HG02840 (cell line): ENCODE results near the gene CCDC201.

Experiments used
- ATAC-seq: cut with Tn5 transposase; IDR thresholded peaks from one replicate; pipeline ENCODE4 v1.9.1; 2021; ENCODE audit warnings: mild to moderate bottlenecking, moderate library complexity, moderate number of reproducible peaks; ENCODE audit not compliant: unreplicated experiment, low FRiP score

CCDC201 gene

GRCh38 chr7:45893996-45894664, 21.2 kb upstream of the CCDC201 start:
- ATAC-seq, result no peak

DNA sequence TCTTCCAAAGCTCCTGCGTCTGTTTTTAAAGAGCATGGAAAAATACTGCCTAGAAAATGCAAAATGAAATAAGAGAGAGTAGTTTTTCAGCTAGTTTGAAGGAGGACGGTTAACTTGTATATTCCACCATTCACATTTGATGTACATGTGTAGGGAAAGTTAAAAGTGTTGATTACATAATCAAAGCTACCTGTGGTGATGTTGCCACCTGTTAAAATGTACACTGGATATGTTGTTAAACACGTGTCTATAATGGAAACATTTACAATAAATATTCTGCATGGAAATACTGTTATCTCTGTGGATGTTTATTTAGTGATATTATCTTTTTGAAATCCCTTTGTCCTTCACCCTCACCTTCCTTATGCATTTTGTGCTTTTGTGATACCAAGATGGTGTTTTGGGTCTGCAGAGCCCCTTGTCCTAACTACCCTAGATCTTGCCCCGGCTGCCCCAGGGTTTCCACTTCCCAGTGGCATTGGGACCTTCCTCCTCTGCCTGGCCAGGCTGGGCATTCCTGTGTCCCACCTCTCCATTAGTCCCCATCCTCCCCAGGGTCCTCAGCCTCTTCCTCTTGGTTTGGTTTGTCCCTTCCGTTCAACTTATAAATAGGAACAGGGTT, 20.6 kb upstream of the CCDC201 start:
- no peak for ATAC-seq

DNA sequence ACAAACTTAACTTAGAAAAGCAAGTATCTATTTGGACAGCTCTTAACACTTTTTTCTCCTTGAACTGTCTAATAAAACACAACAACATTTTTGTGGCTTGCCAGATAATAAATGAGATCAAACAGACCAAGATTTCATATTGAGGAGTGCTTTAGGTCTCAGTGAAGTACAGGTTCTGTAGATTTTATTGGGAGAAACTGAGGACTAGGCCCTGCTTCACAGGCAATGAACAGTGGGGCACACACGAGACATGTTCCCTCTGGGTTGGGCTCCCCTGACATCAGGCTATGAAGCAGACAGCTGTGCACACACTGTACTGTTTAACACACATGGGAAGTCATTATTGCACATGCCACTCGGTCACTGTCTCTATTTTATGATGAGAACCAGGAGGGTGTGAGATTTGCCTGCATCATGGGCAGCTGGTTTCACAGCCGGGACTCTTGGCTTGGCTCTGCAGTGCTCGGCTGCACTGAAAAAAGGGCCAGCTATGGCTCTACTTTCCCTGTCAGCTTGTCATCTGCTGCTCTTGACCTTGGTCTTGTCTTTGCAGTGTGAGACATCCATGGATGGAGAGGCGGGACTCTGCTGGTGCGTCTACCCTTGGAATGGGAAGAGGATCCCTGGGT, 19.6 kb upstream of the CCDC201 start:
- ATAC-seq, result no peak

DNA sequence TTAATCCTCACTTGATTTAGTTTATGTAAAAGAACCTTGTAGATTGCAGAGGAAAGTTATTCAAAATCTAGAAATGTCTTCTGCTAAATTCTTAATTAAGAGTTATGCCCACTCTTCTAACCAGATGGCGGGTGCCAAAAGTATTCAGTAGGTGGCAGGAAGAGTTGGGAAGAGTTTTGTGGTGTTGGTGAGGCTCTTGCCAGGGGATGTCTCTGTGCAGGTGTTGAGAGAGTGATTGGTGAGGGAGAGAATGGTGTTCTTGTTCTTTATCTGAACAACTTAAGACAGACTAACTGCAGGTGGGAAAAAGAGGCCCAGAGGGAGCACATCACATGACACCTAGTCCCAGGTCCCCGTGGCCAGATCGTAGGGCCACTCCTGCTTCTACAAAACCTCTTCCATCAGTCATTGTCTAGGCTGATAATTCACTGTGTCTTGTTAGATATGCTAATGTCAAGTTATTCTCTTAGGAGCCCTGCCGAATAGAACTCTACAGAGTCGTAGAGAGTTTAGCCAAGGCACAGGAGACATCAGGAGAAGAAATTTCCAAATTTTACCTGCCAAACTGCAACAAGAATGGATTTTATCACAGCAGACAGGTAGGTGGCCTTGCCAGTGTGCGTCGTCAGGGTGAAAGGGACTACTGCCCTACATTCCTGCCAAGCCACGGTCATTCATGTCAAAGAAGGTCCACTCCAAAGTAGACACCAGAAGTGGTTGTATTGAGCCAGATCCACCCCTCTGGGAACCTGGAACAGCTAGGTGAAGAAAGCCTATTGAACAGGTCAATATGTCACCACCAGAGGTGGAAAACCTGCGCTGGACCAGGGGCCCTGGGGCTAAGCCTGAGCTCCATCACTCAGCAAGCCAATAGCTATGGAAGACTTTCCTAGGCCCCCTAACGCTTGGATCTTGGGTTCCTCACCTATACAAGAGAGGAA, 18.9 kb upstream of the CCDC201 start:
- no peak for ATAC-seq

GRCh38 chr7:45890902-45891461, 18.1 kb upstream of the CCDC201 start:
- ATAC-seq, result no peak

GRCh38 chr7:45890125-45890901, 17.4 kb upstream of the CCDC201 start:
- ATAC-seq, result no peak

DNA sequence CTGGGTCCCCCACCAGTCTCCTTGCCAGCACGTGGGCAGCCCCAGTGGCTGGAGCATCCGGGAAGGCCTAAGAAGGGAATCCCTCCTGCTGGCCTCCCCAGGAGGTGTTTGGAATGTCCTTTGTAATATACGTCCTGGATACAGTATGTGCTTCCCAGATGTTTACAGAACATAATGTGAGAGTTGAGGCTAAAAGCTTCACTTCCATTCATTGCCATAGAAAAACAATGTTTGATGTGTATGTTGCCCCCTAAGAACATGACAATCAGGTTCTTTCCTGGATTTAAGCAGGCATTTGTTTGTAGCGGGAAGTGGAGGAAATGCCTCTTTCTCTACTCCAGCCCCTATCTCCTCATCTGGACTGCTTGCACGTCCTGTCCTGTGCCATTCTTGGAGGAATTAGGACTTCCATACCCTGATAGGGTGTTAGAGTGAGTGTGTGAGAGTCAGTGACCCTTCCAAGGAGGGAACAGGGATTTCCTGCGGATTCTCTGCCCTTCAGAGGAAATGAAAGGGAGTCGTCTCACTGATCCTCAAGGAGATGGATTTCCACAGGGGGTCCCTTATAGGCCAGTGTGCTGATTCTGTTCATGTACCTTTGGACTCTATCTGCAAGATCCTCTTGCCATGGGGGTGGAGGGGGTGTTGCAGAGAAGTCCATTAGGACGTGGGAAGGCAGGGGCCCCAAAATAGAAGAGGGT, 16.6 kb upstream of the CCDC201 start:
- no peak for ATAC-seq

- no peak for ATAC-seq
Measured at GRCh38 chr7:45888993-45889366, 16.1 kb upstream of the CCDC201 start.

DNA sequence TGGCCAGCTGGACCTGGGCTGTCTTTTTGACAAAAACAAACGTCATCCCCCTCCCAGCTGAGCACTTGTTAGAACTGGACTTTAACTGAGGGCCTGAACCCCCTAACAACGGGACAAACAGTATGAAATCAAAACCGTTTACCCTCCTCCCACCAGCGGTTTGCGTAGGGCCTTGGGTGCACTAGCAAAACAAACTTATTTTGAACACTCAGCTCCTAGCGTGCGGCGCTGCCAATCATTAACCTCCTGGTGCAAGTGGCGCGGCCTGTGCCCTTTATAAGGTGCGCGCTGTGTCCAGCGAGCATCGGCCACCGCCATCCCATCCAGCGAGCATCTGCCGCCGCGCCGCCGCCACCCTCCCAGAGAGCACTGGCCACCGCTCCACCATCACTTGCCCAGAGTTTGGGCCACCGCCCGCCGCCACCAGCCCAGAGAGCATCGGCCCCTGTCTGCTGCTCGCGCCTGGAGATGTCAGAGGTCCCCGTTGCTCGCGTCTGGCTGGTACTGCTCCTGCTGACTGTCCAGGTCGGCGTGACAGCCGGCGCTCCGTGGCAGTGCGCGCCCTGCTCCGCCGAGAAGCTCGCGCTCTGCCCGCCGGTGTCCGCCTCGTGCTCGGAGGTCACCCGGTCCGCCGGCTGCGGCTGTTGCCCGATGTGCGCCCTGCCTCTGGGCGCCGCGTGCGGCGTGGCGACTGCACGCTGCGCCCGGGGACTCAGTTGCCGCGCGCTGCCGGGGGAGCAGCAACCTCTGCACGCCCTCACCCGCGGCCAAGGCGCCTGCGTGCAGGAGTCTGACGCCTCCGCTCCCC, 15.5 kb upstream of the CCDC201 start, which contains the start of gene IGFBP1:
IGFBP1 (plus strand) TSS at position 304 of the 808 bp plus-strand sequence; CDS start at position 469, 165 bp downstream.
- ATAC-seq, result no peak

DNA sequence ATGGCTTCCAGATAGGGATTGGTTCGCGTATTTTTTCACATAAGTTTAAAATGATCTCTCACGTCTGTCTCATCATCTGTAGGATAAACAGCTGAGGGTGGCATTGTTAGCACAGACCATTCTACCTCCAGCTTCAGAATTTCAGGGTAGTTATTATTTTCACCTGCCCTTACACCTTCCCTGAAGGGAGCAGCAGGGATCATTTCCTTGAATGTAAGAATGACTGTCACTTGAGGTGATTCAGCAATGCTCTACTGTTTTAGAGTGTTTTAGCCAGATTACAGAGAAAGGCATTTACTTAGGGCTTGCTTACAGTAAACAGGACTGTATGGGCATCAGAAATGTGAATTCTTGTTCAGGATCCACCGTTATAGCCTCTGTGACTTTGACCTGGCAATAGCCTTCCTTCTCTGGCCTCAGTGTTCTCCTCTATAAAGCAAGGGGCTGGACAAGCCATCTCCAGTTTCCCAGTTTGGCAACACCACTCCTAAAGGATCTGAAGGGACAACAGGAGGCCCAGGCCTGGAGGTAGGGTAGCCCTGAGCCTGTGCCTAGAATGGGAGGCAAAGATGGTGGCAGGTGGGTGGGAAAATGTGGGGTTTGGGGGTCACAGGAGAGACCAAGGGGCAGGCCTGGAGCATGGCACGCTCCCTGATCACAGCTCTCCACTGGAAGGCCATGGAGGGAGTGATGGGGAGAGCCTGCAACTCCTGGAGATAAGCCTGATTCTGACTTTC, 14.2 kb upstream of the CCDC201 start:
- no peak for ATAC-seq

- ATAC-seq, result no peak
Measured at GRCh38 chr7:45885264-45885882, 12.5 kb upstream of the CCDC201 start.

DNA sequence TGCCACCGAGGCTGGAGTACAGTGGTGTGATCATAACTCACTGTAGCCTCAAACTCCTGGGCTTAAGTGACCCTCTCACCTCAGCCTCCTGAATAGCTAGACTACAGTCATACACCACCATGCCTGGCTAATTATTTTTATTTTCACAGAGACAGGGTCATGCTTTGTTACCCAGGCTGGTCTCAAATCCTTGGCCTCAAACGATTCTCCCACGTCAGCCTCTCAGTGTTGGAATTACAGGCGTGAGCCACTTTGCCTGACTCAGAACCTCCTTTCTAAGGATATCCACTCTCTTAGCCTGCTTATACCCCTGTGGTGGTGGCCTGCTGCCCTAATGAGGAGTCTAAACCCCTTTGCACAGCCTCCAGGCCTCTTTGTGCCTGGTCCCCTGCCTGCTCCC, 11.3 kb upstream of the CCDC201 start:
- no peak for ATAC-seq

DNA sequence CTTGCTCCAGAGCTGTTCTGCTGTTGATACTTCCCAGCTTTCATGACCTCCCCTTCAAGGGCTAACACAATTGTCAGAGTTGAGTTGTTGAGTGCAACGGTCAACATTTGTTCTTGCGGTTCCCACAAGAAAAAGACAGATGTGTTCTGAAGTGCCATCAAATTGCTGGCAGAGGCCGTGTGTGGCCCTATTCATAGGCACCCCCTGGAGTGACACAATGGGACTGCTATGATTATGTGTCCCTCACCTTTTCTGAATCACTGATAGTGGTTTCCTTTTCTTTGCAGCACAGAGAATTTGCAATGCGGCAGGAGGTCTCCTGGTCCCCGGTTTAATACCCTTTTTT, 9.6 kb upstream of the CCDC201 start:
- ATAC-seq, result no peak

GRCh38 chr7:45881759-45882464, 9.0 kb upstream of the CCDC201 start:
- no peak for ATAC-seq

DNA sequence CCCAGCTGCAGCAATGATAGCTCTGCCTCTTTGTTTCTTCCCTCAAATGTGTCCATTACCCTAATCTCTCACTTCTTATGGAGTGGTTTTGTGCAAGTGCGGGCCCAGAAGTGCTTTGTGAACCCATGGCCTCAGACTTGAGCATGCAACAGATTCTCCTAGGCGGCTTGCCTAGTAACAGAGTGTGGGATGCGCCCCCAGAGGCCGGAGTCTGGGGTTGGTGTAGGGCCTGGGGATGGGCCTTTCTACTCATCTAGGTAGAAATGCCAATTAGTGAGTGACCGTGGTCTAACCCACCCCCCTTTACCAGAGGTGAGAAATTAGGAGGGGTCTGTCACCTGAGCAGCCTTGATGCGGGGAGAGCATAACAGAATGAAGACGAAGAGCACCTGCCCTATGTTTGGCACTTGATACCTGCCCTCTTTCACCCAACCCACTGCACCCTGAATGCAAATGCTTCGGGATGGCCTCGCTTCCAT, 8.4 kb upstream of the CCDC201 start:
- ATAC-seq, result no peak

- ATAC-seq, result no peak
Measured at GRCh38 chr7:45880433-45880860, 7.6 kb upstream of the CCDC201 start.
